HG03575 (cell line): ENCODE measurements around the gene TXNDC11.

Experiments used
- ATAC-seq: cut with Tn5 transposase; IDR thresholded peaks from one replicate; pipeline ENCODE4 v1.9.1; 2021; ENCODE audit not compliant: unreplicated experiment, insufficient number of reproducible peaks, low FRiP score; ENCODE audit errors: extremely low read depth

The TXNDC11 gene

DNA sequence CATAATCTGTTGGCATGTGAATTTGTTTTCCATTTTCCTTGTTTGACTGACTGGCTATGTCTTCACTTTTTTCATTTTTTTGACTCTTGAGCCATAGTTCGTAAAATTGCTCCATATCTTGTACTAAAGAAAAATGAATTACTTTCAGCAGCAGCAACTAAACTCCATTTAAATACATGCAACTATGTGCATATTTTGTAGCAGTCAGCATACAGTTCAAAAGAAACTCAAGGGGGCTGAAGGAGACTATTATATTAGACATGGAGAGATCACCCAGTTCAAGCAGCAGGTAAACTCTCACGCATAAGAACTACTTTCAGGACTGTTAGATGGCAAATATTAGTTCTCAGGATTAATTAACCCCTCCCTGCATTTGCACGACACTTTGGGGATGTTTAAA is 13.6 kb upstream of the TXNDC11 start:
- ATAC-seq, result no peak

DNA sequence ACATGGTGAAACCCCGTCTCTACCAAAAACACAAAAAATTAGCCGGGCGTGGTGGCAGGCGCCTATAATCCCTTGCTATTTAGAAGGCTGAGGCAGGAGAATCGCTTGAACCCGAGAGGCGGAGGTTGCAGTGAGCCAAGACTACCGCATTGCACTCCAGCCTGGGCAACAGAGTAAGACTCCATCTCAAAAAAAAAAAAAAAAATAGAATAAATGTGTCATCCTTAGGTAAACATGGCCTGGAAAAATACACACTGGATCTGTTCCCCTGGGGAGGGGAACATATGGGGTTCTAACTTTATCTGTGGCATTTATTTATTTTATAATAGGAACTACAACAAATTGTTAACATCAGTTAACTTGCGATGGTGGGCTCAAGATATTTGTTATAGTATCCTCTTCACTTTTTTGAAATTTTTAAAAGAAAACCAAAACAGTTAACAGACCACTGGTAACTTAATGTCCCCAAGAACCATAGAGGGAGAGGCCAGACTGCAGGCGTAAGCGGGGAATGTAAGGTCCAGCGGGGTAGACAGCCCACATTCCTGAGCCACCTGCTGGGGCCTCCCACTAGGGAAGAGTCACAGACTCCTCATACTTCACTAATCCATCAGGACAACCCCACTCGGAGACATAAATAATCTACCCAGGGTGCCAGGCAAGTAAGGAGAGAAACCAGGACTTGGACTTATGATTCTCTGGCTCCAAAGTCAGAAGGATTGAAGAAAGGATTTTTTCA is 12.5 kb upstream of the TXNDC11 start:
- ATAC-seq, result no peak

DNA sequence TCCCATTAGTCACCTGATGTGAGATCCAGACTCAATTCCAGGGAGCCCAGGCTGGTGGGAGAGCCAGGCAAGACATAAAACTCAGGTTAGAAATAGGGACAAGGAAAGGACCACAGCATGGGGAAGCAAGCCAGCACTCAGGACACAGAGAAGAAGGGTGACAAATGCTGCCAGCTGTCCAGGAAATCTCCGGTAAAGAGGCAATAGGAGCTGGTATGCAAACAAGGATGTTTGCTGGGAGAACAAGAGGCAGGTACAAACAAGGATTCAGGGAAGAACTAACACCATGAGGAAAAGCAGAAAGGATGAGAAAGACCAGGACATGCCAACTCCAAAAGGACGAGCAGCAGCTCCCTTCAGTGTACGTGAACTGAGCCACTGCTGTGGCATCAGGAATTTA is 10.2 kb upstream of the TXNDC11 start:
- ATAC-seq, result no peak

DNA sequence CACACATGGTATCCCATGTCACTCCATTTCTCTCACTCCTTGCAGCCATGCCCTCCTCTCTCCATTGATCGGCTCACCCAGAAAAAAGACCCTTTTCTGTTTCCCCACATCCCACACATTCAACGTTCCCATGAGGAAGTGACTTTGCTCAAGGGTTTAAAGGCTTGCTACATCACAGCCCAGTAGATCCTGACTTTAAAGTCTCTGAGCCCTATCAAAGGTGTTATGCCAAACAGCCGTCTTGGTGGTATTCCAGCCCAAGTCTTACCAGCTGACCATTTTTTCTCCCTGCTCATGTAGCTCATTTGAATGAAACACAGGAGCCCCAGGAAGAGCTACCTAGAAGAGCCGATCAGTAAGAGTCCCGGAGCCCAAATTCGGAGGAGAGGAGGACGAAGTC is 7.4 kb upstream of the TXNDC11 start:
- ATAC-seq, result no peak

DNA sequence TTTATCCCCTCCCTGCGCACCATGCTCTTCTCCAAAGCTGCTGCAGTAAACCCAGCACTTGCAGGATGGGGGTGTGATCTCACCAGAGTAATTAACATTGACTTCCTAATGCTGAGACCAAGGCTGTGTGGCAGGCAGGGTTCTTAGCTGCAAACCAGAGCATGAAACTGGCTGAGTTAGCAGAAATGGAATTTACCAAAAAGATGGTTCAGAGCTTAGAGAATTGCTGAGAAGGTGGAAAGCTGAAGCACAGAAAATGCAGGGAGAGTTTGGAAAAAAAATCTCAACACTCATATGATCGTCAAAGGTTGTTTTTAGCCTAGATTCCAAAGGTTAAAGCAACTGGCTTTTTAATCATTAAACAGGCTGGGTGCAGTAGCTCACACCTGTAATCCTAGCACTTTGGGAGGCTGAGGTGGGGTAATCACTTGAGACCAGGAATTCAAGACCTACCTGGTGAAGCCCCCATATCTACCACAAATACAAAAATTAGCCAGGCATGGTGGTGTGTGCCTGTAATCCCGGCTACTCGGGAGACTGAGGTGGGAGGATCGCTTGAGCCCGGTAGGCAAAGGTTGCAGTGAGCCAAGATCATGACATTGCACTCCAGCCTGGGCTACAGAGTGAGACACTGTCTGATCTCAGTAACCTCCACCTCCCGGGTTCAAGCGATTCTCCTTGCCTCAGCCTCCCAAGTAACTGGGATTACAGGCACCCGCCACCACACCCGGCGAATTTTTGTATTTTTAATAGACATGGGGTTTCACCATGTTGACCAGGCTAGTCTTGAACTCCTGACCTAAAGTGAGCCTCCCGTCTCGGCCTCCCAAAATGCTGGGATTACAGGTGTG is 6.0 kb upstream of the TXNDC11 start:
- ATAC-seq, result no peak

DNA sequence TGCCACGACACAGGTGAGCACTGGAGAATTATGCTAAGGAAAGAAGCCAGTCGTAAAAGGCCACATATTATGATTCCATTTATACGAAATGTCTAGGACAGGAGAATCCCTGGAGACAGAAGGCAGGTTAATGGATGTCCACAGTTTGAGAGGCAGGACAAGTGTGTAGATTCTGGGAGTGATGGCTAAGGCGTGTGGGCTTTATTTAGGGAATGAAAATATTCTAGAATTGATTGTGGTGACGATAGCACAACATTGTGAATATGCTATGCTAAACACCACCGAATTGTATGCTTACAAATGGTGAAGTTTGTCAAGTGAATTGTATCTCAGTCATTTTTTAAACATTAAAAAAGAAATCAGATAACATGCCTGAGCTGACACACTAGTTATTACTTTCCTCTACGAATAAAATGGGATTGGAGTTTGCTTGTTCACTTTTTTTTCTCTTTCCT is 5.3 kb upstream of the TXNDC11 start:
- ATAC-seq, result no peak

DNA sequence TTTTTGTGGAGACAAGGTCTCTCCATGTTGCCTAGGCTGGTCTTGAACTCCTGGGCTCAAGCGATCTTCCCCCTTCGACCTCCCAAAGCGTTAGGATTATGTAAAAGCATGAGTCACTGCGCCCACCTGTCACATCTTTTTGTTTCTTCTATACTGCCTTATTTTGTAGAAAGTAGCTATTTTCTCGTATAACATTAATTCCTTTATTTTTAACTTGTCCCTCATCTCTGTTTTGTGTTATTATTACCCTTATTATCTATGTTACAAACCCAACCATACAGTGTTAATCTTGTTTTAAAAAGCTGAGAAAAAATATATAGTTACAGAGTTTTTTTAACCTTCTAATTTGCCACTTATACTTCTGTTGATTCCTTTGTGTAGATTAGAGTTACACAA is 1.4 kb upstream of the TXNDC11 start:
- ATAC-seq, result no peak

DNA sequence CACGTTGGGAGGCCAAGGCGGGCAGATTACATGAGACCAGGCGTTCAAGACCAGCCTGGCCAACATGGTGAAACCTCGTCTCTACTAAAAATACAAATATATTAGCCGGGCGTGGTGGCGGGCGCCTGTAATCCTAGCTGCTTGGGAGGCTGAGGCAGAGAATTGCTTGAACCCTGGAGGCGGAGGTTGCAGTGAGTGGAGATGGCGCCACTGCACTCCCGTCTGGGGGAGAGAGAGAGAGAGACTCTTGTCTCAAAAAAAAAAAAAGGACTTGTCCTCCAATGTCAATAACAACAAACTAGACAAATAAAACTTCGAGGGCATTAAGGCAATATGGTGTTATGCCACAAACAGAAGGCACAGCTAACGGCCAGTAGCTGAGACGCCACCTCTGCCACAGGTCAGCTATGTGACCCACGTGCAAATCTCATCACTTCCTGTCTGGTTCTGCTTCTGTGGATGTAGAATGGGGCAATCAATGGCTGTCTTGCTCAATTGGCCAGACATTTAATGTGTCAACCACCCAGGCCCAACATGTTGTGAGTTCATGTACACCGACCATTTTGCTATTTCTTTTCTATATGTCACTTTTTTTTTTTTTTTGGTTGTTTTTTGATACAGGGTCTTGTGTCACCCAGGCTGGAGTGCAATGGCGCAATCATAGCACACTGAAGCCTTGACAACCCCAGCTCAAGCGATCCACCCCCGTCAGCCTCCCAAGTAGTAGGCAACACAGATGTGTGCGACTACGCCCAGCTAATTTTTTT is 834 bp upstream of the TXNDC11 start:
- no peak for ATAC-seq

DNA sequence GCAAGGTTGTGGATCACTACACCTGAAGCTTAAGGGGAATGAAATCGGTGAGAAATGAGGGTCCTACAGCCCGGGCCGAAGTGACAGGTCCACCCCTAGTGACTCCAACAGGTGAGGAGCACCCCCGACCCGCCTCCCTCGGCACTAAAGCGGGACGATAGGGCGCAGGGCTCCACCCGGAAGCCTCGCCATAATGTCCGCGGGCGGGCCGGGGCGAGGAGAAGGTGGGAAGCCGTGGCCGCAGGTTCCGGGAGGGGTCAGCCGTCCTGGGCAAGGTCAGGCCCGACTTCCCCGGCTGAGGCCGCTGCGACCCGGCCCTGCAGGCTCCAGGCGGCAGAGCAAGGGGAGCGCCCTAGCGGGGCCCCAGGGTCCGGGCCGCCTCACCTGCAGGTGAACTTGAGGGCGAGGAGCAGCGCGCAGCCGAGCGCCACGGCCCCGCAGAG is 543 bp downstream of the TXNDC11 start:
- no peak for ATAC-seq

DNA sequence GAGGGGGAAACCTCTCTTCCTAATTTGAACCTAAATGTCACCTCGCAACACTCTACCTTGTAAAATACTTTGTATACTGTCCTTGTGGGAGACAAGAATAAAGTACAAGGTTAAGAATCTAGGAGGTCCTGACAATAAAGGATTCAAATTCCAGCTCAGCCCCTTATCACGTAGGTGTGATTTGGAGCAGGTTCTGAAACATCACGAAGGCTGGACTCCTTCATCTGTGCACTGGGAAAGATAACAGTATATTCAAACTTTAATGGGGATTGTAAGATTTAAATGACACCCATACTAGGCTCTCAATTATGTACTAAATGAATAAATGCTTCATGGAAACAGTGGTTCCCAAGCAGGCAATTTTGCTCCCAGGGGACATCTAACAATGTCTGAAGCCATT is 2.1 kb downstream of the TXNDC11 start:
- ATAC-seq, result no peak

DNA sequence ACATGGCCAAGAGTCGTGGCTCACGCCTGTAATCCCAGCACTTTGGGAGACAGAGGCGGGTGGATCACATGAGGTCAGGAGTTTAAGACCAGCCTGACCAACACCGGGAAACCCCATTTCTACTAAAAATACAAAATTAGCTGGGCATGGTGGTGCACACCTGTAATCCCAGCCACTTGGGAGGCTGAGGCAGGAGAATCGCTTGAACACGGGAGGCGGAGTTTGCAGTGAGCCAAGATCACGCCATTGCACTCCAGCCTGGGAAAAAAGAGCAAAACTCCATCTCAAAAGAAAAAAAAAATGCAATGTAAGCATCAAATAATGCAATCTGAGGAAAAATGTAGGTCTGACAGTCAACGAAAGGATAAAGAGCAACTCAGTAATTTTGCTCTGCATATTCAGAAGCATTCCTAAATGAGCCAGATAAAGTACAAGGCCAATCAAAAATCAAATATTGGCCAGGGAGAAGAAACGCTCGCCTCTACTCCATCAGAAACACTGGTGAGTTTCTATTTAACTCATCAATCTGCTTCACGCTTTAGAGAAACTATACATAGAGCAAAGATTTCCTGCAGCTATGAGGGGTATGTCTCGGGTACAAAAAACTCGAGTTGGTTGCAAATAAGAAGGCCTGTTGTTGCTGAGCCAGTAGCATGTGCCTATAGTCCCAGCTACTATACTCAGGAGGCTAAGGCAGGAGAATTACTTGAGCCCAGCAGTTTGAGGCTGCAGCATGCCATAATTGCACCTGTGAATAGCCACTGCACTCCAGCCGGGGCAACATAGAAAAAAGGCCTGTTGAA is 3.7 kb downstream of the TXNDC11 start:
- ATAC-seq, result no peak

DNA sequence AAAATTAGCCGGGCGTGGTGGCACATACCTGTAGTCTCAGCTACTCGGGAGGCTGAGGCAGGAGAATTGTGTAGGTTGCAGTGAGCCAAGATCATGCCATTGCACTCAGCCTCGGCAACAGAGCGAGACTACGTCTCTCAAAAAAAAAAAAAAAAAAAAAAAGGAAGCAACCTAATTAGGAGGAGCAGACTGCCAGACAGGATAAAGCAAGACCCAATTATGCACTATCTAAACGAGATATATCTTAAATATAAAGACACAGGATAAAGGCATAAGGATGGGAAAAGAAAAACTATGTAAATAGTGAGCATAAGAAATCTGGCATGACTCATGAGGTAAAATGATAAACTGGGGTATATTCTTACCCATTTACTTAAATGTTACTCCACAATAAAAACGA is 4.9 kb downstream of the TXNDC11 start:
- ATAC-seq, result no peak

DNA sequence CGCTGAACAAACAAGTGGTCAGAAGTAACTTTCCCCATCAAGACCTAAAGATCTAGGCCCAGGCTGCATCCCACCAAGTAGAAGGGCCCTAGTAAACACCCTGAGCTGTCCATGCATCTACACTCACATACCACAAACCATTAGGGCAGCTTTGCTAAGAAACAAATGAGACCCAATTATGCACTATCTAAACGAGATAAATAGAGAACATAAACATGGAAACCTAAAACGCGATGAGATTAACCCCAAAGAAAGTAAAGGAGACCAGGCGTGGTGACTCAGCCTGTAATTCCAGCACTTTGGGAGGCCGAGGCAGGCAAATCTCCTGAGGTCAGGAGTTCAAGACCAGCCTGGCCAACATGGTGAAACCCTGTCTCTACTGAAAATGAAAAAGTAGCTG is 5.8 kb downstream of the TXNDC11 start:
- ATAC-seq, result no peak

DNA sequence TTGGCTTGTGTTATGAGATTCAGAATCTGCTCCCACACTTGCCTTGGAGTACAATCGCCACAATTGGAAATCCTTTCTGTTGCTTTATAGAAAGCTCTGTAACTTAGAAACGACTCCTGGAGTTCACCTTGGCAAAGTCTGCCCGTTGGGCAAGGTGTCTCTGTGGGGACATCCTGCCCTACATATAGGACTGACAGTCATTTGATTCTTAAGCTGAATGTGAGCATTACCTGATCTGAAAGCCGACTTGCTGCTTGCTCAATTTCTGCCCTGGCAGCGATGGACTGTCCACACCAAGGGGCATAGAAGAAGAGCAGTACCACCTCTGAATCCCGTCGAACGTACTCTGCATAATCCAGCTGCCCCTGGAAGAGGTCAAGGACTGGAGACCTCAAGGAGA is 6.9 kb downstream of the TXNDC11 start:
- ATAC-seq, result no peak

DNA sequence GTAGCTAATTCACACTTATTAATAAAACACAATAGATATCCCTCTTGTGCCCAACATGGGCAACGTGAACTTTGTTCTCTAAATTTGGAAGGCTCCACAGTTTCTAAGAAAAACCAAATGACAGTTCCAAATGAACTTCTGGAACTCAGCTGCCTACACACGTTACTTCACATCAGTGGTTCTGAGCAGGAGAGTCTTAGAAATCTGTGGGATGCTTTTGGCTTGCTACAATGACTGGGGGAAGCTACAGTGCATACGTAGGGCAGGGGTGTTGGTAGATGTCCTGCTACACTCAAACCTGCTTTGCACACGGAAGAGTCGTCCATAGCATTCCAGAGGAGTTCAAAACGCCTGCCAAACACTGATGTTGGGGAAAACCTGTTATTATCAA is 8.0 kb downstream of the TXNDC11 start:
- no peak for ATAC-seq

DNA sequence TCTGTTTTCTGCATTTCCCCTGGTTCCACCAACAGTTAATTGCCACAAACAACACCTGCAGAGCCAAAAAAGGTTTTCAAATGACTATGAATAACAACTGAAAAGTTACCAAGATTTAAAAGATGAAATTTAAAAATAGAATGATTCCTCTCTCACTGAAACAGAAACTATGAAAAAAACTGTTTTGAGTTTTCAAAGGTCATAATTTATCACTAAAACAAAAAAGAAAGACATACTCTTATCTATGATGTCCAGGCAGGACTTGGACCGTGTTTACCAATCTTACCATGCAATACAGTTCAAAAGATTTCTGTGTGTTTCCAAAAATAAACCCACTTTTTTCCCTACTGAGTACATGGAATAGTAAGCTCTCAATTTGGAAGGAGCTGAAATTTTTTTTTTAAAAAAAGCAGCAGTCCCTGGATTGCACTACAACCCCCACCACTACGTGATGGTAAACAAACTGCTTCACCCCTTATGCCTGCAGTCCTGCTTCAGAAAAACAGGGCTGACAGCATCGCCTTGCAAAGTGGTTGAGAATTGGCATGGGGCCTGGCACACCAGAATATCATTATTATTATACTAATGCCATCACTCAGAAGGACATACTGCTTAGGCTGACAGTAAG is 8.5 kb downstream of the TXNDC11 start:
- no peak for ATAC-seq

DNA sequence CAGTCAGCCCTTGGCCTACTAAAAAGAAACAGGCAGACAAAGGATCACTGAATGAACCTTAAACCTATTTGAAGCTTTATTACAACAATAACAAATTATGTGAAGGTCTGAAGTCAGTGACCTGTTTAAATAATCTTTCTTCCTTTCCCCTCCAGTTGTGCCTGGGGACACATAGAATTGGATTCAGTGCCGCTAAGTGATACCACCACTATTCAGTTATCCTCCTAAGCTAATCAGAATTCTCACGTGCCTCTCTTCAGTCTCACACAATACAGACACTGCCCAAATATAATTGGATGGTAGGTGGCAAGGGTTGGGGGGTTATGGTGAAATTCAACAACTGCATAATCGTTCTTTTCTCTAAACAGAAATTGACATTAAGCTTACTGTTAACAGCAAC is 11.4 kb downstream of the TXNDC11 start:
- ATAC-seq, result no peak

DNA sequence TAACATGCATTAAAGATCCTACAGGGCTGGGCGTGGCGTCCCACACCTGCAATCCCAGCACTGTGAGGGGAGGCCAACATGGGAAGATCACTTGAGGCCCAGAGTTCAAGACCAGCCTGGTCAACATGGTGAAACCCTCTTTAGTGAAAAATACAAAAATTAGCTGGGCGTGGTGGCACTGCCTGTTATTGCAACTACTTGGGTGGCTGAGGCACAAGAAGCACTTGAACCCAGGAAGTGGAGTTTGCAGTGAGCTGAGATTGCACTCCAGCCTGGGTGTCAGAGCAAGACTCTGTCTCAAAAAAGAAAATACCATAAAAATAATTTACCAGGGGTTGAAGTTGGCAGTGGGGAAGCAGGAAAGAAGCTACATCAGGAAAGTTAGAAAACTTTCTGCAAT is 12.9 kb downstream of the TXNDC11 start:
- no peak for ATAC-seq
